Activated T-cell treated with anti-CD3 and anti-CD28 coated beads, Interleukin-2, amount 50 U/mL, for 72 hours (primary cell): ENCODE measurements around the gene INPP5F. TPM values are rescaled to one million over a fixed set of nuclear protein-coding genes. Genes with fewer than 3 reads are reported as not detected.

Experiments
- ATAC-seq, 2 donors: fragments of 150-1000 bp; cut with Tn5 transposase; replicated peaks in 1 of 2; 2 replicates each; pipeline ENCODE4 v1.10.0; 2021; ENCODE audit warnings: moderate library complexity in 2 of 2, mild to moderate bottlenecking in 1 of 2
- DNase-seq, 2 donors: peaks; one replicate each; pipeline ENCODE4 v3.0.0; 2021 to 2022; ENCODE audit warnings: mixed read lengths in 1 of 2
- H3K27ac Mint-ChIP-seq: one replicate; pipeline ENCODE4 v1.8.0; 2022; ENCODE audit warnings: mild to moderate bottlenecking, moderate library complexity, mixed read lengths
- H3K27me3 Mint-ChIP-seq: one replicate; pipeline ENCODE4 v1.8.0; 2022; ENCODE audit warnings: low read depth, mixed read lengths
- H3K36me3 Mint-ChIP-seq, 2 donors: one replicate each; pipeline ENCODE4 v1.8.0; 2022; ENCODE audit warnings: mixed read lengths in 2 of 2, mild to moderate bottlenecking in 1 of 2; ENCODE audit not compliant: insufficient read depth in 2 of 2
- H3K4me1 Mint-ChIP-seq: one replicate; pipeline ENCODE4 v1.8.0; 2022; ENCODE audit warnings: low read depth, mixed read lengths
- H3K4me3 Mint-ChIP-seq, 2 donors: one replicate each; pipeline ENCODE4 v1.8.0; 2022; ENCODE audit warnings: mild to moderate bottlenecking in 2 of 2, mixed read lengths in 2 of 2, moderate library complexity in 2 of 2
- H3K9me3 Mint-ChIP-seq, 2 donors: one replicate each; pipeline ENCODE4 v1.8.0; 2022; ENCODE audit warnings: mixed read lengths in 2 of 2
- total RNA-seq, 2 donors: library from RNA; stranded (reverse); gene quantifications; one replicate each; pipeline ENCODE4 v1.2.3, GENCODE V29; 2022

INPP5F gene
- 10 to 100 TPM; 12.9 to 15.0 TPM for total RNA-seq

- Mint-ChIP-seq H3K9me3 (no peaks in the 10 kb centered on the region), H3K27me3 (no peaks in the 10 kb centered on the region), H3K4me1 (peaks cover 51% of the 10 kb centered on the region), H3K36me3 (peaks cover 4 to 13% of the 10 kb centered on the region in 2 donors), H3K27ac (peak within 1 kb of the TSS; percentile 74), H3K4me3 (peak within 1 kb of the TSS; percentile 88 to 94)
- ATAC-seq (peak; percentile 91 to 93), DNase-seq (peak; percentile 99)
These were observed at the start of gene INPP5F for GRCh38 chr10:119725828-119726675. Gene INPP5F, plus strand, starts transcription at chr10:119726050. Its CDS starts 213 bp downstream, at chr10:119726263.

- ATAC-seq (no peak), DNase-seq (no peak)
- Mint-ChIP-seq H3K9me3 (no peaks in the 10 kb centered on the region), H3K27ac (no peak overlapping the region), H3K27me3 (no peaks in the 10 kb centered on the region), H3K4me1 (peaks cover 23% of the 10 kb centered on the region), H3K4me3 (no peak overlapping the region), H3K36me3 (peaks cover 5 to 12% of the 10 kb centered on the region in 2 donors)
These were observed 48.7 kb upstream of the INPP5F start for GRCh38 chr10:119677126-119677525.

GRCh38 chr10:119677904-119678755, 47.7 kb upstream of the INPP5F start:
- H3K4me1 Mint-ChIP-seq = peaks cover 27% of the 10 kb centered on the region
- DNase-seq (no peak), ATAC-seq (no peak)
- no peaks in the 10 kb centered on the region for H3K27me3 Mint-ChIP-seq
- no peaks in the 10 kb centered on the region for H3K9me3 Mint-ChIP-seq
- peaks cover 2 to 6% of the 10 kb centered on the region in 2 donors for H3K36me3 Mint-ChIP-seq
- no peak overlapping the region for H3K27ac Mint-ChIP-seq
- H3K4me3 Mint-ChIP-seq = no peak overlapping the region

- DNase-seq (no peak), ATAC-seq (no peak)
- Mint-ChIP-seq H3K36me3 (peaks cover 0 to 4% of the 10 kb centered on the region in 2 donors), H3K9me3 (no peaks in the 10 kb centered on the region), H3K27ac (no peak overlapping the region), H3K27me3 (no peaks in the 10 kb centered on the region), H3K4me3 (no peak overlapping the region), H3K4me1 (peaks cover 27% of the 10 kb centered on the region)
These were observed 46.4 kb upstream of the INPP5F start for GRCh38 chr10:119679480-119679829.

- no peak overlapping the region for H3K27ac Mint-ChIP-seq
- peaks cover 27% of the 10 kb centered on the region for H3K4me1 Mint-ChIP-seq
- no peak for DNase-seq
- H3K36me3 Mint-ChIP-seq = peaks cover 0 to 4% of the 10 kb centered on the region in 2 donors
- no peak for ATAC-seq
- H3K27me3 Mint-ChIP-seq = no peaks in the 10 kb centered on the region
- H3K4me3 Mint-ChIP-seq = no peak overlapping the region
- H3K9me3 Mint-ChIP-seq = no peaks in the 10 kb centered on the region
These were observed 45.8 kb upstream of the INPP5F start for GRCh38 chr10:119680050-119680449.

GRCh38 chr10:119680650-119681081, 45.2 kb upstream of the INPP5F start:
- Mint-ChIP-seq H3K4me1 (peaks cover 27% of the 10 kb centered on the region), H3K27ac (no peak overlapping the region), H3K36me3 (peaks cover 0 to 4% of the 10 kb centered on the region in 2 donors), H3K9me3 (no peaks in the 10 kb centered on the region), H3K27me3 (no peaks in the 10 kb centered on the region), H3K4me3 (no peak overlapping the region)
- DNase-seq (no peak), ATAC-seq (no peak)

- DNase-seq = peak; percentile 85 to 87
- H3K9me3 Mint-ChIP-seq = no peaks in the 10 kb centered on the region
- peak overlapping the region; percentile 39 for H3K27ac Mint-ChIP-seq
- peaks cover 27% of the 10 kb centered on the region for H3K4me1 Mint-ChIP-seq
- H3K36me3 Mint-ChIP-seq = no peaks in the 10 kb centered on the region
- ATAC-seq = peak; percentile 92 to 96
- no peaks in the 10 kb centered on the region for H3K27me3 Mint-ChIP-seq
- H3K4me3 Mint-ChIP-seq = peak overlapping the region; percentile 66 to 71
These were observed 39.2 kb upstream of the INPP5F start for GRCh38 chr10:119686465-119687191.

GRCh38 chr10:119687192-119688032, 38.4 kb upstream of the INPP5F start:
- Mint-ChIP-seq H3K9me3 (no peaks in the 10 kb centered on the region), H3K4me1 (peaks cover 19% of the 10 kb centered on the region), H3K36me3 (no peaks in the 10 kb centered on the region), H3K27me3 (no peaks in the 10 kb centered on the region), H3K27ac (peak overlapping the region; percentile 39), H3K4me3 (peak overlapping the region; percentile 66 to 71)
- no peak for DNase-seq
- no peak for ATAC-seq

GRCh38 chr10:119688033-119688508, 37.8 kb upstream of the INPP5F start:
- Mint-ChIP-seq H3K36me3 (no peaks in the 10 kb centered on the region), H3K27me3 (no peaks in the 10 kb centered on the region), H3K4me1 (peaks cover 17% of the 10 kb centered on the region), H3K27ac (no peak overlapping the region), H3K4me3 (no peak overlapping the region), H3K9me3 (no peaks in the 10 kb centered on the region)
- DNase-seq (no peak), ATAC-seq (no peak)

GRCh38 chr10:119689016-119689580, 36.8 kb upstream of the INPP5F start:
- DNase-seq = no peak
- ATAC-seq = no peak
- Mint-ChIP-seq H3K4me1 (peaks cover 17% of the 10 kb centered on the region), H3K4me3 (no peak overlapping the region), H3K9me3 (no peaks in the 10 kb centered on the region), H3K27ac (no peak overlapping the region), H3K36me3 (no peaks in the 10 kb centered on the region), H3K27me3 (peaks cover 7% of the 10 kb centered on the region)

- DNase-seq (no peak), ATAC-seq (no peak)
- Mint-ChIP-seq H3K36me3 (no peaks in the 10 kb centered on the region), H3K9me3 (peaks cover 0 to 2% of the 10 kb centered on the region in 2 donors), H3K4me1 (peaks cover 12% of the 10 kb centered on the region), H3K27me3 (peaks cover 13% of the 10 kb centered on the region), H3K27ac (no peak overlapping the region), H3K4me3 (no peak overlapping the region)
These were observed 34.1 kb upstream of the INPP5F start for GRCh38 chr10:119691726-119692125.
